GM12872 (cell line): Measurements from ENCODE around the gene PPFIBP2.

Experiments
- CTCF ChIP-seq: IDR thresholded peaks from 3 replicates; pipeline ENCODE4 v1.5.1; 2011; ENCODE audit warnings: low read depth, mild to moderate bottlenecking, low read length, moderate library complexity; ENCODE audit not compliant: insufficient read depth

Gene PPFIBP2

GRCh38 chr11:7484645-7485044 is 29.2 kb upstream of the PPFIBP2 start:
- TF ChIP-seq CTCF: no peak

GRCh38 chr11:7485186-7486097 is 28.4 kb upstream of the PPFIBP2 start, which contains the start of gene OLFML1:
Gene OLFML1 (plus strand): TSS chr11:7485506. CDS start chr11:7485876, 370 bp downstream.
- TF ChIP-seq CTCF: no peak

GRCh38 chr11:7486098-7486780 is 27.6 kb upstream of the PPFIBP2 start:
- TF ChIP-seq CTCF: no peak

- no peak for TF ChIP-seq CTCF
Observed at GRCh38 chr11:7486781-7487140, 27.0 kb upstream of the PPFIBP2 start.

- no peak for TF ChIP-seq CTCF
Observed at GRCh38 chr11:7487360-7487759, 26.4 kb upstream of the PPFIBP2 start.

- no peak for TF ChIP-seq CTCF
Observed at GRCh38 chr11:7488681-7489080, 25.1 kb upstream of the PPFIBP2 start.

GRCh38 chr11:7489376-7489775 is 24.4 kb upstream of the PPFIBP2 start:
- TF ChIP-seq CTCF: no peak
